Ascending aorta (tissue), 2 donors: ENCODE results near the gene CEP78. TPM values are rescaled to one million over a fixed set of nuclear protein-coding genes. Genes with fewer than 3 reads are reported as not detected.

ENCODE experiments used
- DNase-seq, 2 donors: peaks; one replicate each; pipeline ENCODE4 v3.0.0-alpha.2; 2019; ENCODE audit warnings: low spot score in 2 of 2
- H3K27ac ChIP-seq, 2 donors: fragments of 200-600 bp; sonication (generic); one replicate each; pipeline ENCODE4 v1.5.1; 2016 to 2017; ENCODE audit warnings: mild to moderate bottlenecking in 1 of 2
- H3K27me3 ChIP-seq: fragments of 200-600 bp; sonication (generic); one replicate; pipeline ENCODE4 v1.5.1; 2017
- H3K36me3 ChIP-seq, 2 donors: fragments of 200-600 bp; sonication (generic); one replicate each; pipeline ENCODE4 v1.5.1; 2016
- H3K4me1 ChIP-seq, 2 donors: fragments of 200-600 bp; sonication (generic); one replicate each; pipeline ENCODE4 v1.5.1; 2016 to 2017; ENCODE audit warnings: mild to moderate bottlenecking in 1 of 2
- H3K4me3 ChIP-seq, 2 donors: fragments of 200-600 bp; sonication (generic); one replicate each; pipeline ENCODE4 v1.5.1; 2016 to 2017; ENCODE audit warnings: mild to moderate bottlenecking in 1 of 2
- H3K9me3 ChIP-seq, 2 donors: fragments of 200-600 bp; sonication (generic); one replicate each; pipeline ENCODE4 v1.5.1; 2016
- CTCF ChIP-seq, 3 experiments: fragments of 200-600 bp in 2 of 3; fragments of 450-650 bp in 1 of 3; sonication (generic) in 2 of 3; IDR thresholded peaks; one replicate each; pipeline ENCODE4 v1.5.1; 2016 to 2019; ENCODE audit warnings: antibody characterized with exemption in 3 of 3, mild to moderate bottlenecking in 1 of 3, moderate library complexity in 1 of 3
- intact Hi-C: fragments of 100-400 bp; cut with DNase I; formaldehyde crosslinking; loops from one replicate; pipeline ENCODE4 v1.15.1; 2023
- total RNA-seq: library from RNA; depleted of rRNA; stranded (reverse); fragments of >200 nt; gene quantifications from one replicate; pipeline ENCODE4 v1.1.0, GENCODE V29; 2016

CEP78 gene
- total RNA-seq, 1 donor from 2014 or later, result 19.8 TPM

- intact Hi-C loops, result loop anchor here (10.0 kb wide), 1 partner anchor 1064 kb away; the partner anchor contains the start of gene VPS13A
- no peaks in the 10 kb centered on the region for H3K9me3 ChIP-seq
- H3K4me3 ChIP-seq, result no peak overlapping the region
Measured at GRCh38 chr9:78238046-78239038, 2.5 kb downstream of the CEP78 start.

GRCh38 chr9:78239506-78239905 is 3.6 kb downstream of the CEP78 start:
- intact Hi-C loops, result loop anchor here (10.0 kb wide), 1 partner anchor 1065 kb away; the partner anchor contains the start of gene VPS13A
- H3K27ac ChIP-seq, result no peak overlapping the region
- TF ChIP-seq CTCF (IDR thresholded peaks at IDR 0.05), result no peak
- no peak overlapping the region for H3K4me3 ChIP-seq
- no peak for DNase-seq
- H3K36me3 ChIP-seq, result peaks cover 8 to 9% of the 10 kb centered on the region in 2 donors
- no peaks in the 10 kb centered on the region for H3K9me3 ChIP-seq
- H3K27me3 ChIP-seq, result no peaks in the 10 kb centered on the region
- no peaks in the 10 kb centered on the region for H3K4me1 ChIP-seq

More at GRCh38 chr9:78238046-78239038, 2.5 kb downstream of the CEP78 start:
- Histone ChIP-seq H3K36me3 (peaks cover 2 to 4% of the 10 kb centered on the region in 2 donors), H3K4me1 (no peaks in the 10 kb centered on the region), H3K27ac (no peak overlapping the region), H3K27me3 (no peaks in the 10 kb centered on the region)
- no peak for TF ChIP-seq CTCF (IDR thresholded peaks at IDR 0.05)
- DNase-seq, result no peak

GRCh38 chr9:78242041-78242440 is 6.2 kb downstream of the CEP78 start:
- DNase-seq, result no peak
- H3K27ac ChIP-seq, result no peak overlapping the region
- peaks cover 8 to 10% of the 10 kb centered on the region in 2 donors for H3K36me3 ChIP-seq
- no peaks in the 10 kb centered on the region for H3K27me3 ChIP-seq
- no peak for TF ChIP-seq CTCF (IDR thresholded peaks at IDR 0.05)
- no peaks in the 10 kb centered on the region for H3K9me3 ChIP-seq
- no peaks in the 10 kb centered on the region for H3K4me1 ChIP-seq
- intact Hi-C loops, result no loop called here
- no peak overlapping the region for H3K4me3 ChIP-seq

- Histone ChIP-seq H3K9me3 (no peaks in the 10 kb centered on the region), H3K27ac (no peak overlapping the region), H3K36me3 (peaks cover 10% of the 10 kb centered on the region in 2 donors), H3K27me3 (no peaks in the 10 kb centered on the region), H3K4me1 (no peaks in the 10 kb centered on the region), H3K4me3 (no peak overlapping the region)
- DNase-seq, result no peak
- TF ChIP-seq CTCF (IDR thresholded peaks at IDR 0.05), result no peak
- intact Hi-C loops, result no loop called here
Measured at GRCh38 chr9:78243130-78243529, 7.3 kb downstream of the CEP78 start.

GRCh38 chr9:78245401-78245800 is 9.5 kb downstream of the CEP78 start:
- Histone ChIP-seq H3K9me3 (no peaks in the 10 kb centered on the region), H3K27ac (no peak overlapping the region), H3K36me3 (peaks cover 10 to 19% of the 10 kb centered on the region in 2 donors), H3K4me1 (no peaks in the 10 kb centered on the region), H3K4me3 (no peak overlapping the region), H3K27me3 (no peaks in the 10 kb centered on the region)
- no peak for DNase-seq
- intact Hi-C loops, result no loop called here
- TF ChIP-seq CTCF (IDR thresholded peaks at IDR 0.05), result no peak
